ENCODE results near the gene RS1. TPM values are rescaled to one million over a fixed set of nuclear protein-coding genes. Genes with fewer than 3 reads are reported as not detected.

Gene RS1
- total and polyA plus RNA-seq, 10 of the 15 experiments (the other 5 are each of a cell fraction or from before 2014, with no cell fraction given): 0.04 to 0.26 TPM; not detected in 8

- DNase-seq (ENCODE audit: low read depth, low spot score): no peak
- H3K27ac ChIP-seq (ENCODE audit: control insufficient read depth, insufficient read depth): no peak overlapping the region
- H3K4me3 ChIP-seq: no peak overlapping the region
- RAD21 ChIA-PET (ENCODE audit: unreplicated experiment): interaction anchor here (0.7 kb wide), 1 partner anchor 430 kb away, joined by 3 read pairs; no protein-coding TSS in a partner anchor
- POLR2A ChIA-PET: interaction anchor here (0.6 kb wide), 1 partner anchor 60 kb away, joined by 3 read pairs; no protein-coding TSS in a partner anchor
- WGBS (ENCODE audit: insufficient coverage, insufficient replicate concordance, low lambda C conversion rate, missing lambda C conversion rate): 73% methylated on average over 8 of the region's 8 CpGs
- SMC1A ChIA-PET (ENCODE audit: uncharacterized antibody, unreplicated experiment): interaction anchor here (1.1 kb wide), 1 partner anchor 12 kb away, joined by 3 read pairs; no protein-coding TSS in a partner anchor
- H4K20me1 ChIP-seq (ENCODE audit: control insufficient read depth, insufficient read depth): no peaks in the 10 kb centered on the region
- in situ Hi-C loops (cut with MboI): no loop called here
- H3K27me3 ChIP-seq (replicated peaks in 1 of 2; ENCODE audit: control insufficient read depth in 2 of 2, insufficient read depth in 2 of 2, low read length in 1 of 2): no peaks in the 10 kb centered on the region
- BruUV-seq (replicated peaks): no TSS peak
- H3K9me3 ChIP-seq (replicated peaks; ENCODE audit: control insufficient read depth, insufficient read depth, low read length): no peaks in the 10 kb centered on the region
- TF ChIP-seq SUPT20H (IDR thresholded peaks at IDR 0.05; ENCODE audit: borderline replicate concordance, control insufficient read depth, low read depth, low read length): no peak
- no peak for TF ChIP-seq PKNOX1 (IDR thresholded peaks at IDR 0.05)
- no peak for TF ChIP-seq ZNF687 (IDR thresholded peaks at IDR 0.05)
- no peak for TF ChIP-seq NBN (IDR thresholded peaks at IDR 0.05)
- TF ChIP-seq MLLT1 (IDR thresholded peaks at IDR 0.05): no peak
- no peak for TF ChIP-seq SP1 (IDR thresholded peaks at IDR 0.05; ENCODE audit: low read depth, low read length)
- no peak for TF ChIP-seq HCFC1 (IDR thresholded peaks at IDR 0.05; ENCODE audit: low read length)
- TF ChIP-seq JUND (IDR thresholded peaks at IDR 0.05; ENCODE audit: low read depth, low read length): no peak
- TF ChIP-seq POU2F2 (IDR thresholded peaks at IDR 0.05; ENCODE audit: borderline replicate concordance, low read depth, low read length): no peak
- no peak for TF ChIP-seq ZNF217 (IDR thresholded peaks at IDR 0.05)
- H3K36me3 ChIP-seq (ENCODE audit: control insufficient read depth in 2 of 2, insufficient read depth in 2 of 2, low read length in 1 of 2): no peaks in the 10 kb centered on the region
- FAIRE-seq: no peak
- no peak overlapping the region for H3K4me2 ChIP-seq (ENCODE audit: control insufficient read depth, insufficient read depth)
- no peak overlapping the region for H3K9ac ChIP-seq (ENCODE audit: control insufficient read depth, insufficient read depth, low read length)
- no peak for ATAC-seq
- no peaks in the 10 kb centered on the region for H3K4me1 ChIP-seq (ENCODE audit: control insufficient read depth, insufficient read depth, low read length)
- H3K79me2 ChIP-seq (ENCODE audit: control insufficient read depth, insufficient read depth, low read length): no peaks in the 10 kb centered on the region
- intact Hi-C loops (cut with micrococcal nuclease; ENCODE audit: unreplicated experiment): no loop called here
- no peak overlapping the region for H2AFZ ChIP-seq (ENCODE audit: control insufficient read depth, low read depth, low read length)
- CTCF ChIA-PET: no interaction called here
These were observed 55.1 kb downstream of the RS1 start for GRCh38 chrX:18616688-18617406.

All from GM12878 (cell line).